Omental fat pad (tissue), 4 donors: ENCODE data around the gene TMEM94. TPM values are rescaled to one million over a fixed set of nuclear protein-coding genes. Genes with fewer than 3 reads are reported as not detected.

Source experiments
- ATAC-seq: fragments of 150-250 bp; one replicate; pipeline ENCODE4 v1.9.1; 2016; ENCODE audit warnings: mild to moderate bottlenecking, moderate library complexity; ENCODE audit not compliant: low FRiP score
- DNase-seq: peaks from one replicate; pipeline ENCODE4 v3.0.0-alpha.2; 2019; ENCODE audit warnings: low spot score
- CTCF ChIP-seq, 3 donors: fragments of 450-650 bp; IDR thresholded peaks; one replicate each; pipeline ENCODE4 v1.5.1; 2016 to 2017; ENCODE audit warnings: antibody characterized with exemption in 3 of 3, mild to moderate bottlenecking in 3 of 3, moderate library complexity in 2 of 3
- small RNA-seq: library from RNA; depleted of rRNA; stranded (forward); fragments of <200 nt; gene quantifications from one replicate; pipeline ENCODE3, GENCODE V24; 2016
- total RNA-seq, 4 donors: library from RNA; depleted of rRNA; stranded (reverse); fragments of >200 nt; gene quantifications; one replicate each; pipeline ENCODE4 v1.1.0, GENCODE V29; 2016

TMEM94 gene
- total RNA-seq, 4 donors from 2014 or later, result 27.9 to 66.0 (median 46.1) TPM

GRCh38 chr17:75542728-75543336 is 86.4 kb downstream of the TMEM94 start:
- no peak for TF ChIP-seq CTCF (IDR thresholded peaks at IDR 0.05)
- ATAC-seq, result no peak
- no peak for DNase-seq

DNA sequence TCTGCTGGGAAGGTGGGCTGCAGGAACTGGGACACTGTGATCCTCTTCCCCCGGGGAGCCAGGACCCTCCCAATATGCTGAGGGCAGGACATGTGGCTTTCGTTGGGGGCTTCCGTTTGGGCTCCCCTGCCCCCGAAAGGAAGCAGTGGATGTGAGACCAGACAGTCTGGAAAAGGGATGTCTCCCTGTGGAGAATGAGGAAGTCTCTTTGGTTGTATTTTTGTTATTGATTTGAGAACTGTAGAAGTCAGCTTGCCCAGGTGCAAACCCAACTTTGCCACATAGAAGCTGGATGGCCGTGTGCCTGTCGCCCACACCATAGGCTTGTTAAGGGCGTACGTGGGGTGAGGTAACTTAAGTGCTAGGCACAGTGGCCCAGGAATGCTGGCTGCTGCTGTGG is 87.8 kb downstream of the TMEM94 start:
- no peak for TF ChIP-seq CTCF (IDR thresholded peaks at IDR 0.05)
- ATAC-seq (no peak), DNase-seq (no peak)

DNA sequence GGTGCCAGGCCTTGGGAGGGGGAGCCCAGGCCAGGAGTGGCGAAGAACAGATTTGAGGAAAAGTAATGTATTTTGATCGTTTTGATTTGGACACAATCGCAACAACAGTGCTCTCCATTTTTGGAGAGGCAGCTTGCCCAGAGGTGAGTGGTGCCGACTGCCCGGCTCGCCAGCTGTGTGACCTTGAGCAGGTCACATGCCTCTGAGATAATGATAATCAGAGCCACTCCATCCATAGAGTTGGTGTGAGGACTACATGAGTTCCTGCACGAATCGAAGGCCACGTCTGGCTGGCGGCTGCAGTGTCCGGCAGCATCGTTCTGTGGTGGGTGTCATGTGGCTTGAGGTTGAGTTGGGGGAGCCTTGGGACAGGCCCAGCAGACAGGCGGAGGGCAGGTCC is 89.7 kb downstream of the TMEM94 start:
- ATAC-seq (no peak), DNase-seq (no peak)
- TF ChIP-seq CTCF (IDR thresholded peaks at IDR 0.05), result no peak

DNA sequence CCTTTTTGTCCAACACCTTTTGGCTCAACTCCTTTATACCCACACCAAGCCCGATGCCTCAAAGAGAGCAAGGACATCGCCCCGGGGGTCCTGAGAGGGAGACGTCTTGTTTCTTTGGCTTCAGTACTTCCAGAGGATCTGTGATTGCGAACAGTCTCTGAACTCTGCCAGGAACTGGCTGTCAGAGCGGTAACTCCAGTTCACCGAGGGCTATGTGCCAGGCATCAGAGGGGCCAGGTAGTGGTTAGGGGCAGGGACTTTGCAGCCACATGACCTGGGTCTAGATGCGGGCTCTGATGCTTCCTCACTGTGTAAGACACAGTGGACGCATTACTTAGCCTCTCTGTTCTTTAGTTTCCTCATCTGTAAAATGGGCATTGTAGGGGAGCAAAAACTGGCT is 90.7 kb downstream of the TMEM94 start:
- TF ChIP-seq CTCF (IDR thresholded peaks at IDR 0.05), result no peak
- ATAC-seq, result no peak
- DNase-seq, result no peak

DNA sequence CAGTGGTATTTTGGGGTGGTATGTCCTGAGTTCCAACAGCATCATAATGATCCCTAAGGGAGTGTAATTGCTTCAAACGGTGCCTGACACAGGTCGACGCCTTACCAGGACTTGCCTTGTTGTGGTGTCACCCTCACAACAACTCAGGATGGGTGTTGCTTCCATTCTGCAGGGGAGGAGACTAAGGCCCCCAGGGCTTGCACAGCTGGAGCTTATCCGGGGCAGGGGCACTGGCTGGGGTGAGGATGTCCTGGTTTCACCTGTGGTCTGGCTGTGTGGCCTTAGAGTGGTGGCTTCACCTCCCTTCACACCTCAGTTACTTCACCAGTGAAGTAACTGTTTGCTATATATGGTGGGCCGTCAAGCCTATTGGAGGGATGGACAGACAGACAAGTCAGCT is 92.4 kb downstream of the TMEM94 start:
- no peak for TF ChIP-seq CTCF (IDR thresholded peaks at IDR 0.05)
- DNase-seq (no peak), ATAC-seq (no peak)

Small RNAs within 50 kb of the gene (small RNA-seq; reads per million reads assigned to genes)
- gene RF00019 (not detected), gene RNU6-938P (not detected)

Other genes with a start within 250 kb of the TMEM94 start
- gene GGA3, start 195.0 kb upstream of the TMEM94 start, total RNA-seq, result 10 to 100 TPM; 22.3 to 36.3 (median 30.5) TPM
- 10 to 100 TPM; 27.1 to 48.3 (median 38.4) TPM for gene MRPS7, start 194.8 kb upstream of the TMEM94 start, total RNA-seq
- gene MIF4GD, start 185.4 kb upstream of the TMEM94 start, total RNA-seq, result 10 to 100 TPM; 22.9 to 30.3 (median 24.3) TPM
- gene SLC25A19, start 167.2 kb upstream of the TMEM94 start, total RNA-seq, result 10 to 100 TPM; 14.2 to 30.4 (median 19.5) TPM
- 100 to 1,000 TPM in 2 of 4 donors, 10 to 100 TPM in 2; 87.4 to 152 (median 108) TPM for gene GRB2, start 51.0 kb upstream of the TMEM94 start, total RNA-seq
- 10 to 100 TPM in 3 of 4 donors, 1 to 10 TPM in 1; 6.7 to 61.5 (median 23.9) TPM for gene CASKIN2, start 58.9 kb downstream of the TMEM94 start, total RNA-seq
- gene TSEN54, start 59.9 kb downstream of the TMEM94 start, total RNA-seq, result 10 to 100 TPM in 3 of 4 donors, 1 to 10 TPM in 1; 9.4 to 33.3 (median 14.9) TPM
- gene LLGL2, start 69.1 kb downstream of the TMEM94 start, total RNA-seq, result 10 to 100 TPM in 1 of 4 donors, 1 to 10 TPM in 3; 5.4 to 10.4 (median 6.7) TPM
- 100 to 1,000 TPM in 1 of 4 donors, 10 to 100 TPM in 3; 58.4 to 187 (median 74.3) TPM for gene MYO15B, start 131.2 kb downstream of the TMEM94 start, total RNA-seq
- 1 to 10 TPM in 2 of 4 donors, under 1 TPM in 2; 0.31 to 2.0 (median 1.0) TPM for gene SMIM5, start 176.8 kb downstream of the TMEM94 start, total RNA-seq
- gene RECQL5, start 210.5 kb downstream of the TMEM94 start, total RNA-seq, result 10 to 100 TPM; 10.9 to 20.6 (median 13.3) TPM
- gene SAP30BP, start 210.7 kb downstream of the TMEM94 start, total RNA-seq, result 100 to 1,000 TPM in 1 of 4 donors, 10 to 100 TPM in 3; 52.9 to 105 (median 68.8) TPM